B cell (primary cell): ENCODE measurements around the gene SERPINB12.

Source experiments
- EZH2 ChIP-seq: IDR thresholded peaks from 2 replicates; pipeline ENCODE4 v1.6.1; 2012; ENCODE audit warnings: borderline replicate concordance, low read depth, mild to moderate bottlenecking, moderate library complexity, low read length; ENCODE audit not compliant: insufficient read depth, poor library complexity, severe bottlenecking
- TF ChIP-seq, protein P1 (sequence below): fragments of 200-600 bp; IDR thresholded peaks from one replicate; pipeline ENCODE4 v1.8.0; 2022; ENCODE audit warnings: antibody characterized with exemption, mild to moderate bottlenecking

DNA sequence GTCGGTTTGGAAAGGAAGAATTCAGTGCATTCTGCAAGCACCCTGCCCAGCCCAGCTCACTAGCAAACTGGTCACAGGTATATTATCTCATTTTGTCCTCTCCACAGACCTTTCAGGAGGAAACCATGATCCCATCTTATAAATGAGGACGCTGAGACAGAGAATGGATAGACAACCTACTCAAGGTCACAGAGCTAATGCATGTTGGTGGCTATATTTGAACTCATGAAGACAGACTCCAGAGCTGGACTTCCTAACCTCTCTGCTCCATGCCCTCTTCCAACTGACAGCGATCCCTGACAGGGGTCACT is 35.9 kb upstream of the SERPINB12 start:
- TF ChIP-seq, protein P1, sequence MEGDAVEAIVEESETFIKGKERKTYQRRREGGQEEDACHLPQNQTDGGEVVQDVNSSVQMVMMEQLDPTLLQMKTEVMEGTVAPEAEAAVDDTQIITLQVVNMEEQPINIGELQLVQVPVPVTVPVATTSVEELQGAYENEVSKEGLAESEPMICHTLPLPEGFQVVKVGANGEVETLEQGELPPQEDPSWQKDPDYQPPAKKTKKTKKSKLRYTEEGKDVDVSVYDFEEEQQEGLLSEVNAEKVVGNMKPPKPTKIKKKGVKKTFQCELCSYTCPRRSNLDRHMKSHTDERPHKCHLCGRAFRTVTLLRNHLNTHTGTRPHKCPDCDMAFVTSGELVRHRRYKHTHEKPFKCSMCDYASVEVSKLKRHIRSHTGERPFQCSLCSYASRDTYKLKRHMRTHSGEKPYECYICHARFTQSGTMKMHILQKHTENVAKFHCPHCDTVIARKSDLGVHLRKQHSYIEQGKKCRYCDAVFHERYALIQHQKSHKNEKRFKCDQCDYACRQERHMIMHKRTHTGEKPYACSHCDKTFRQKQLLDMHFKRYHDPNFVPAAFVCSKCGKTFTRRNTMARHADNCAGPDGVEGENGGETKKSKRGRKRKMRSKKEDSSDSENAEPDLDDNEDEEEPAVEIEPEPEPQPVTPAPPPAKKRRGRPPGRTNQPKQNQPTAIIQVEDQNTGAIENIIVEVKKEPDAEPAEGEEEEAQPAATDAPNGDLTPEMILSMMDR = peak; percentile 11
- TF ChIP-seq EZH2 = no peak
